Stimulated activated CD8-positive, alpha-beta memory T cell treated with anti-CD3 and anti-CD28 coated beads, Interleukin-15, amount 100 ng/mL, for 24 hours (primary cell): ENCODE results near the gene AKAP1.

Source experiments
- DNase-seq: peaks from one replicate; pipeline ENCODE4 v3.0.0-alpha.2; 2020; ENCODE audit warnings: low read depth

The AKAP1 gene, protein sequence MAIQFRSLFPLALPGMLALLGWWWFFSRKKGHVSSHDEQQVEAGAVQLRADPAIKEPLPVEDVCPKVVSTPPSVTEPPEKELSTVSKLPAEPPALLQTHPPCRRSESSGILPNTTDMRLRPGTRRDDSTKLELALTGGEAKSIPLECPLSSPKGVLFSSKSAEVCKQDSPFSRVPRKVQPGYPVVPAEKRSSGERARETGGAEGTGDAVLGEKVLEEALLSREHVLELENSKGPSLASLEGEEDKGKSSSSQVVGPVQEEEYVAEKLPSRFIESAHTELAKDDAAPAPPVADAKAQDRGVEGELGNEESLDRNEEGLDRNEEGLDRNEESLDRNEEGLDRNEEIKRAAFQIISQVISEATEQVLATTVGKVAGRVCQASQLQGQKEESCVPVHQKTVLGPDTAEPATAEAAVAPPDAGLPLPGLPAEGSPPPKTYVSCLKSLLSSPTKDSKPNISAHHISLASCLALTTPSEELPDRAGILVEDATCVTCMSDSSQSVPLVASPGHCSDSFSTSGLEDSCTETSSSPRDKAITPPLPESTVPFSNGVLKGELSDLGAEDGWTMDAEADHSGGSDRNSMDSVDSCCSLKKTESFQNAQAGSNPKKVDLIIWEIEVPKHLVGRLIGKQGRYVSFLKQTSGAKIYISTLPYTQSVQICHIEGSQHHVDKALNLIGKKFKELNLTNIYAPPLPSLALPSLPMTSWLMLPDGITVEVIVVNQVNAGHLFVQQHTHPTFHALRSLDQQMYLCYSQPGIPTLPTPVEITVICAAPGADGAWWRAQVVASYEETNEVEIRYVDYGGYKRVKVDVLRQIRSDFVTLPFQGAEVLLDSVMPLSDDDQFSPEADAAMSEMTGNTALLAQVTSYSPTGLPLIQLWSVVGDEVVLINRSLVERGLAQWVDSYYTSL

DNA sequence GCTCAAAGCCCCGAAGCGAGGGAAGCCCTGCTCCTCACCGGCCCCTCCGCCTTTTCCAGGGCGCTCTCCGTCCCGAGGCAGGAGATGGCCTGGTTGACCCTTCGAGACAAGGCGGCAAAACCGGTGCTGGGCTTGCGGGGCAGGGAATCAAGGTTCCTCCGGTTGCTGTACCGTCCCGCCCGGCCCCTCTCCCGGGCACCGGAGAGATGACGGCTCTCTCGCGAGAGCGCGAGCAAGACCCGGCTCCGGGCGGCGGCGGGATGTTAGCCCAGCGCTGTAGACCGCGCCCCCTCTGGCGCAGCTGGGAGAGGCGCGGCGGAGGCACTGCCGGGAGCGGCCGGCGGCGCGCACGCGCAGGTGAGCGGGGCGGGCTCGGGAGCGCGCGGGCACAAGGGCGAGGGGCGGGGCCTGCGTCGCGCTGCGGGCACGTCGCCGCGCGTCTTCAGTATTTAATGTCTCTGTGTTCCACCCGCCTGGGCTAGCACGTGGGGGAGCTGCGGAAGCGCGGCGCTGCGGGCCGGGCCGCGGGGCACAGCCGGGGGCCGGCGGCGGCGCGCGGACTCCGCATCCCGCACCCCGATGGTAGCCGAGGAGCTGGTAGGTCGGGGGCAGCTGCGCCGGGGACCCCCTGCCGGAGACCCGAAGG lies at the start of gene AKAP1:
Gene AKAP1, plus strand, starts transcription at position 445 of the 646 bp plus-strand sequence. CDS start 20,219 bp downstream, outside the sequence.
- DNase-seq = peak; percentile 89

DNA sequence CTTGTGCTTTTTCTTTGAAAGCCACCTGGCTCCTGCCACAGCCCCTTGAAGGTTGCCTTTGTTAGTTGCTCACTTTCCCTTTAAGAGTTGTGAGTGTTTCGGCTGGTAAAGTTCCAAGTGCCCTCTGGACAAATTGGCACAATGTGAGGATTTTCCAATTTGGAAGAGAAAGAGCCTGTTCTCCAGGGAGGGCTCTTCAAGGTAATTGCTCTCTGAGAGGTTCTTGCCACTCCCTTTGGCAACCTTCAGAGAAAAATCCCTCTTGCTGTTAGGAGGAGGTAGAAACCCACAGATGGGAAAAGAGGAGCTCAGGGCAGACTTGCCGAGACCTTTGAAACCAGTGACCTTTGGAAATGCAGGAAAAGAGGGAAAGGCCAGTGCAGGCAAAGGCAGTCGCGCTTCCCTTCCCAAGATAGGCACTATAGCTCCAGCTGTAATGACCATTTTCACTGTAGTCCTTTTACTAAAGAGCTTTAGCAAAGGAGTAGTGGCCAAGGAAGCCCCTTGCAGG lies 49.0 kb upstream of the AKAP1 start:
- no peak for DNase-seq

DNA sequence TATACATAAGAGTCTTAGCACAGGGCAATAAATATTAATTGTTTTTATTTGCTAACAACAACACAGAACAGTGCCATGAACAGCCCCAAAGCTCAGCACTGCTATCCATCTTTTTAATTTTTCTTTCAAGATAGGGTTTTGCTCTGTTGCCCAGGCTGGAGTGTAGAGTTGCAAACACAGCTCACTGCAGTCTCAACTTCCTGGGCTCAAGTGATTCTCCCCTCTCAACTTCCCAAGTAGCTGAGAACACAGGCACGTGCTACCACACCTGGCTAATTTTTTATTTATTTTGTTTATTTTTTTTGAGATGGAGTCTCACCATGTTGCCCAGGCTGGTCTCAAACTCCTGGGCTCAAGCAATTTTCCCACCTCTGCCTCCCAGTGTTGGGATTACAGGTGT lies 47.6 kb upstream of the AKAP1 start:
- DNase-seq = no peak

DNA sequence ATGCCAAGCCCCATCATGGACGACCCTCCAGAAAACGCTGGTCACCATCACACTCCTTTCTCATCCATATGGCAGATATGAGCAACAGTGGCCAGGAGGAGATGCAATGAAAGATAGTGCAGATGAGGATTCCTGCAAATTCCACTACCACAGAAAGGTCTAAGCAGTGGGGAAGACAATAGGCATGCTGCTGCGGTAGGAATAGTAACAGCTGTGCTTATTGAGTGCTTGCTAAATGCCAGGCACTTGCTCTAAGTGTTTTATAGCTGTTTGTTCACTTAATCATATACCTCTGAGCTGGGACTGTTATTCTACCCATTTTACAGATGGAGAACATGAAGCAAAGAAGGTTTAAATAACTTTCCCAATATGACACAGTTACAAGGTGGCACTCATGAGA lies 46.6 kb upstream of the AKAP1 start:
- no peak for DNase-seq

DNA sequence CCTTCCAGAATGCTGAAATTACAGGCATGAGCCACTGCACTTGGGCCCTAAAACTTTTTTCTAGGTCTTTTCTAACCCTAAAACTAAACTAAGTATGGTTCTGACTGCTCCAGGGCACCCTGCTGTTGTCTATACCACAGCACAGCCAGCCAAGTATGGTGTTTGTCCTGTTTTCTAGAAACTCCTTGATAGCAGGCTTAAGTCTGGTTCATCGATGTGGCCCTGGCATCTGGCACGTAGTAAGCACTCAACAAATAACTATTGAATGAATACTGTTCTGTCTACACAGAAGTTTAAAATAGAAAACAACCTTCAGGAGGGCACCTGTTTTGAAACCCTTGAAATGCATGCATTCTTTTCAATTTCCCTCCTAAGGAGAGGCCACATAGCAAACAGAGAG lies 44.5 kb upstream of the AKAP1 start:
- DNase-seq = no peak

DNA sequence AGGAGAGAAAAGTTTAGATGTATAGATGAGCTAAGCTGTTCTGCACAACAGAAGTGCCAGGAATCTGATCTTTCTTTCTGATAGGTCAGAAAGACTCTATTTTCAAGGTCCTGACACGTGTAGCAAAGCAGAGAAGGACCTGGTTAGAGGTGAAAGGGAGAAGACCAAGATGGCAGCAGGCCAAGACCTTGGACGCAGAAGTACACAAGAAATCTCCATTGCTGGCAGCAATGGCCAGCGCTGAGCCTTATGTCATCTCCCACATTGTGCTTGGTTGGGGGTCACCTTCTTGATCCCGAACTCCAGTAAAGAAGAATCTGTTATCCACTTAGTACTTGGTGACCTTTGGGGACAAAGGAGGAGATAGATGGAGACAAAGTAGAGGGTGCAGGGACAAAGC lies 41.8 kb upstream of the AKAP1 start:
- DNase-seq = no peak

DNA sequence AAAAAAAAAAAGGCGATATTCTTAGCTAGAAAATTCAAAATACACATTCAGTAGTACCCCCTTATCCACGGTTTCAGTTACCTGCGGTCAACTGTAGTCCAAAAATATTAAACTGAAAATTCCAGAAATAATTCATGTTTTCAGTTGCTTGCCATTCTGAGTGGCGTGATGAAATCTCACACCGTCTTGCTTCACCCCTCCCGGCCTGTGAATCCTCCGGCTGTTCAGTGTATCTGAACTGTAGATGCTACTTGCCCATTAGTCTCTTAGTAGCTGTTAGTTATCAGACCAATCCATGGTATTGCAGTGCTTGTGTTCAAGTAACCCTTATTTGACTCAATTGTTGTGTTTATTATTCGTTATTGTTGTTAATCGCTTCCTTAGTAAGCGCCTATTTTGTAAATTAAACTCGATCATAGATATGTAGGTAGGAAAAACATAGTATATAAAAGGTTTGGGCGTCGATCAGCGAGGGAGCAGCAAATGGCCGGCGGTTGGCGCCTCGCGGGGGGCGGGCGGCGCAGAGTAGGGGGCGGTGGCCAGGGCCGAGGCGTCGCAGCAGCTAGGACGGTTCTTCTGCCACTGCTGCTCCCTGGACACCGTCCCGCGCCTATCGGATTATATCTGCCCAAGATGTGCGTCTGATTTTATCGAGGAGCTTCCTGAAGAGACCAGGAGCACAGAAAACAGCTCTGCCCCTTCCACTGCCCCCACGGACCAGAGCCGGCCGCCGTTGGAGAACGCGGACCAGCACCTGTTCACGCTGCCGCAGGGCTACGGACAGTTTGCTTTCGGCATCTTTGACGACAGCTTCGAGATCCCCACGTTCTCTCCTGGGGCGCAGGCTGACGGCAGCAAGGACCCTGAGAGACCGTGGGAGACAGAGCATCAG lies 39.8 kb upstream of the AKAP1 start:
- no peak for DNase-seq

DNA sequence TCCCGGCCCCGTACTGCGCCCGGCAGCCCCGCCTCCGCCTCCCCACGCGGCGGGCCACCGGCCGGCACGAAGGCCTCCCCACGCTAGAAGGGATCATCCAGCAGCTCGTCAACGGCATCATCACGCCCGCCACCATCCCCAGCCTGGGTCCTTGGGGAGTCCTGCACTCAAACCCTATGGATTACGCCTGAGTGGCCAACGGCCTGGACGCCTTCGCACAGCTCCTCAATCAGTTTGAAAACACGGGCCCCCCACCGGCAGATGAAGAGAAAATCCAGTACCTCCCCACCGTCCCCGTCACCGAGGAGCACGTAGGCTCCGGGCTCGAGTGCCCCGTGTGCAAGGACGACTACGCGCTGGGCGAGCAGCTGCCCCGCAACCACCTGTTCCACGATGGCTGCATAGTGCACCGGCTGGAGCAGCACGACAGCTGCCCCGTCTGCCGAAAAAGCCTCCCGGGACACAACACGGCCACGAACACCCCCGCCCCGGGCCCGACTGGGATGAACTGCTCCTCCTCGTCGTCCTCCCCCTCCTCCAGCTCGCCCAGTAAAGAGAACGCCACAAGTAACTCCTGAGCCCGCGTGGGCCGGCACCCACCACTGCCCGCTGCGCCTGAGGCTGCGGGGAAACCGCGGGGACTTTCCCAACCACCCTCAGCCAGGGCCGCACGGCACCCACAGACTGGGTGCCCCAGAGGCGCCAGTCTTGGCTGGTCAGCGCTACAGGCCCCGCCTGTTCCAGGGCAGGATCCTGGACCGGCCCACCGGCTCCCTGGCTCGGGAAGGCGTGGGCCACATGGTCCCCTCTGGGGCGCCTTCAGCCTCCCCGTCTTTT lies 39.0 kb upstream of the AKAP1 start:
- no peak for DNase-seq

DNA sequence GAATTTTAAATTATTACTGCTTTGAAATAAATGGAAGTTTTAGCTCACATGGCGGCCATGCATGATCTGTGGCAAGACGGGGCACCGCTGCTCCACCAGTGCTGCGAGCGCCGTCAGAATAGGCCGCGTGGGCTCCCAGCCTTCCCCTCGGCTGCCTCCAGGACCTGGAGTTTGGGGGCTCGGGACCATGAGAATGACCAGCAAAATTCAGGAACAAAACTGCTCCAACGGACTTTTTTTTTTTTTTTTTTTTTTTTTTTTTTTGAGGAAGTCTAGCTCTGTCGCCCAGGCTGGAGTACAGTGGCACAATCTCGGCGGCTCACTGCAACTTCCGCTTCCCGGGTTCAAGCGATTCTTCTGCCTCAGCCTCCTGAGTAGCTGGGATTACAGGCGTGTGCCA lies 38.3 kb upstream of the AKAP1 start:
- no peak for DNase-seq

DNA sequence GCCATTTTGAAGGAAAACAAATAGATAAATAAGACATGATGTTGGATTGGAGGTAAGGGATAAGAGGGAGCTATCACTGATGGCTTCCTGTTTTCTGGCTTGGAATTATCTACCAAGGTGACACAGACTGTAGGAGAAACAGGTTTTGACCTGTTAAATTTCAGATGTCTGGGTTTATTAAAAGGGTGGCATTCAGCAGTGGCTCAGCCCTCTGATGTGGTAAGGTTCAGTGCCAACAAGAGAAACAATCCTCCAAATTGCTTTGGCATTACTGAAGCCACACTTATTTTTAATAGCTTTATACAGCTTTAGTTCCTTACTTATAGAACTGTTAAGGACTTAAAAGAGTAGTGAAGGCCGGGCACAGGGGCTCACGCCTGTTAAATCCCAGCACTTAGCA lies 37.0 kb upstream of the AKAP1 start:
- DNase-seq = no peak

DNA sequence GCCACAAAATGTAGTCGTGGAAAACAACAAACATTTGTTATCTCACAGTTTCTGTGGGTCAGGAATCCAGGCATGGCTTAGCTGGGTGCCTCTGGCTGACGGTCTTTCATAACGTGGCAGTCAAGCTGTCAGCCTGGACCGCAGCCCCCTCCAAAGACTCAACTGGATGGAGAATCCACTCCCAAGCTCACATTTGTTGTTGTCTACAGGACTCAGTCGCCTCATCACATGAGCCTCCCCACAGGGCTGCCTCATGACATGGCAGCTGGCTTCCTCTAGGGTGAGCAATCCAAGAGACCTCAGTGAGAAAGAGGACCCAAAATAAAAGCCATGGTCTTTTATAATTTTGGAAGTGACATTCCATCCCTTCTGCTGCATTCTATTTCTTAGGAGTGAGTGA lies 34.7 kb upstream of the AKAP1 start:
- DNase-seq = no peak

DNA sequence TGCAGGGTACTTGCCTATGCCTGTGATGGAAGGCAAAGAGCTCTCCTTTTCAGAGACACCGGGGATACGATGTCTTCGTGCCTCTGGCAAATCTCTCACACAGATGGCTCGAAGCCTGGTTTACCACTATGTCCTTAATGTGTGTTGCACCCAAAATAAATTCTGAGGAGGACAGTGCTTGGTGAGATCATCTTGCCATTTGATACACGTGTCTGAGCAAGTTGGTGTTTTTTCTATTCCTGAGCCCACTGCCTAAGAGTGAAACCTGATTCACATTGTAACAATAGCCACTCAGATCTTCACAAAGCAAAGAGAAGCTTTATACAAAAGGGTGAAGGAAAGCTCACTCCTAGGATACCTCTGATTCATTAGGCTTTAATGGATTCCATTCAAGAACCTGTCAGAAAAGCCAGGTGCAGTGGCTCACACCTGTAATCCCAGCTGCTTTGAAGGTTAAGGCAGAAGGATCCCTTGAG lies 33.1 kb upstream of the AKAP1 start:
- DNase-seq = no peak

DNA sequence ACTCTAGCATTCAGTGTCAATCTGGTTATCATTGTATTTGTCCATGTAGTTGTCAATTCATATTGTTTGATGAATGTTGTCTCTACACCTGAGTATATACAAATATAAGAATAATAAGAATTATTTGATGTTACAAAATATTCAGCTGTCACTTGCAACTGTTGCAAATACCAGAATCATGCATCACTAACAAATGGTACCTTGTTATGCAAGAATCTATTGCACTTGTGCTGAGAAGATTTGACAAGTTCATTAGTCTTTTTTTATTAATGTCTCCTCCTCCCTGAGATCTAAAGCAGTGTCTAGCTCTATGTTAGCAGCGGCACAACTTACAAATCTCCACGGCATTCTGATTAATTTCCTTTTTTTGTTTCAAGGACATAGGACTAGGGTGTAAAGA lies 22.2 kb upstream of the AKAP1 start:
- DNase-seq = no peak

DNA sequence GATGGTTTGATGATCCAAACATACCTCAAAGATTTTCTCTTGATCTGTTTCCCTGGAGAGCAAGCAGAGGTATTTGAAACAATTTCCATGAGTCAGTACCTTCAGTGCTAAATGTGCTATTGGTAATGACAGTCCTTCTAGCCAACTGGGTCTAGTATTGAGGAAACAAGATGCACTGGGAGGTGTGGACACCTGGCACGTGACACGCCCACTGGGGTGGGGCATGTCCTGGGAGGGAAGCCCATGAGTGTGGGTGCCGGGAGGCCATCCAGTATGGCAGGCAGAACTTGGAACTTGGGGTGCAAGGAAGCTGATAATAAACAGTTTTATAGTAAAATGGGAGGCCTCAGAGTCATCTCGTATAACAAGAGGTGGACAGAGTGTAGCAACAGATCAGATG lies 17.9 kb upstream of the AKAP1 start:
- DNase-seq = no peak

DNA sequence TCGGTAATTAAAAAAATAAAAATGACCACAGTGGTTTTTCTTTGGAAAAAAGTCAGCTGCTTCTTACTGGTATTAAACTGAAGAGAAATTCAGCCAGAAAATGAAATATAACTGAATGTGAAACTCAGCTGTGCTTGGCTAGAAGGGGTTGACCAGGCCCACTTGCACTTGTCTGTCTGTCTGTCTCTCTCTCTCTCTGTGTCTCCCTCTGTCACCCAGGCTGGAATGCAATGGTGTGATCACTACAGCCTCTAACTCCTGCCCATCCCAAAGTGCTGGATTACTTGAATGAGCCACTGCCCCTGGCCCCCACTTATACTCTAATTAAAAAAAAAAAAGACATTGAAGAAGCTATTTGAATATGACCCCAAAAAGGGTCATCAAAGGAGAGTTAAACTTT lies 17.3 kb upstream of the AKAP1 start:
- DNase-seq = no peak

DNA sequence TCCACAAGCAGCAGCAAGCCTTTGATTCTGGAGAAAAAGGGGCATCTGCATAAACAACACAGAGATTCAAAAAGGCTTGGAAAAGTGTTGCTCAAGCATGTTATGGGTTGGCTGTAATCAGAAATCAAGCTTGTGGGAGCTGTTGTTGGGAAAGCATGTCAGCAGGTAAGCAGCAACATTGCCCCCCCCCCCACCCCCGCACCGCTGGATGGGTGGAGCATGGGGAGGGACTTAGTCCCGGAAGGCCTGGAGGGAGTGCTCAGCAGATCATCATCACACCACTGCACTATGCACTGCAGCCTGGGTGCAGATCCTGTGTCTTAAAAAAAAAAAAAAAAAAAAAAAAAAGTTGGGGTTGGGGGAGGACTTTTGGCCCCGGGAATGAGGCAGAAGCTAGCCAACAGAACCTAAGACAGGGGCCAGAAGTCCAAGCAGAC lies 16.8 kb upstream of the AKAP1 start:
- no peak for DNase-seq

DNA sequence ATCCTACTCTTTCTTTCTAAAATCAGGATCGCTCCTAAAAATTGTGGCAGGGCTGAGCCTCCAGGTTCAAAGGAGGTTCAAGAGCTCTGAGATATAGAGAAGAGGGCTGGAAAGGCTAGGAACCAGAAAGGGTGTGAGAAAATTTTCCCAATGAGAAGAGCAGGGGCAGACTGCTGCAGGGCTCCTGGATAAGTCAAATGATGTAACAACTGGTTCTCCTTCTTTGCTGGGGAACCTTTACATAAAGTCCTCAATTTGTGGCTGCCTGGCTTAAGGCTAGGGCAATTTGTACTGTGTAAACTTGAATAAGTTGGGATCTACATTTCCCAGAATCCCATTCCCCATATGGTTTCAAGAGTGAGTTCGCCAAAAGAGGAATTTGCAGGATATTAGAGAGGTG lies 16.3 kb upstream of the AKAP1 start:
- DNase-seq = no peak

DNA sequence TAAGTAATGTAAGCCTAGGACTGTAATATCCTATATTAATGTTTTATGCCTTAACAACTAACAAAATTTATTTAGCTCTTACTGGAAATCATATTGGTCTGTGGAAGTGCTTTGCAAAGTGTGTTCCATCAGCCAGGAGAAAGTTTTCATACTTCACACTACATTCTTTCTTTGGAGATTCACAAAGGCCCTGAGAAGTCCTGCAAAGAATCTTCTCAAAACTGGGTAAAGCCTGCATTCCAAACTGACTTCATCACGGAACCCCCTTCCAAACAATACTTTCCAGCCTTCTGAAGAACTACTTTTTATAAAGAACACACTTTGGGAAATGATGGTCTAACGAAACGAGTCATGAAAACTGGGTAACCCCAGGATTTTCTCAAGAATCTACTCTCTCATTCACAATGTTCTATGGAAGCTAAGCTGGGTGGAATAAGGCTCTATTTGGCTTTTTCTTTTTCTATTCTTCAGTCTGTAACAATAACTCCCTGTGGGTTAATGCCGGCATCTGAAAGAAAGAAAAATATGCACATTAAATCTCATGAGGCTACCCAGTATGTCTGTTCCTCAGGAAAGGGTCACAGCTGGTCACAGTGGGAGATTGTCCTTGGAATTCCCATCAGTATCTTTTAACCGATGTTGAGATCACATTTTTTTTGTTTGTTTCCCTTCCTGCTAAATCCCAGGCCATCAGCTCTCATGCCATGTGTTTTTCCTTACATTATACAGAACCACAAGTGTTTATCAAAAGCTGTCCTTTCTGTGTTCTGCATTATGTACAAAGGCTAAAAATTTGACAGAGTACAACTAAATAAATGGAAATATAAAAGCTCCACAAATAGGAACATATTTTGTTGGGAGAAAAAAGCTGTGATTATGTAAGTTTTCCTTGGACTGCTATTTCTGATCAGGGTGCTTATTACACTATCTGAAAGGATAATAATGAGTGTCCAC lies 12.8 kb upstream of the AKAP1 start:
- DNase-seq = no peak

DNA sequence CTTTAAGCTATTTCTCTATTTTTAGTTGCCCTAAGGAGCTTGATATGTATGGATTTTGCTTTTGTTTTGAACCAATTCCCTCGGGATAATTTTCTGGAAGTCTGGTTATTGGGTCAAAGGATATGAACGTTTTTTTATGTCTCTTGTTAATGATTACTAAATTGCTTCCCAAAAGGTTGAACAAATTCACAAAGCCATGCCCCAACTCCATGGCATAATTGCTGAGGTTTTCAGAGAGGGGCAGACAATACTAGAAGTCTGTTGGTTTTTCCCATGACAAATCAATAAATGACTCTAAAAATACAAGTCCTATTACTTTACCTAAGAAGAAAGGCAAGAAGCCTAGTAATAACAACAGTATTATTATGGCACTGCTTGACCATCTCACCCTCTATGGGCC lies 11.4 kb upstream of the AKAP1 start:
- no peak for DNase-seq
